Measurements from ENCODE around the gene CCR1.

The CCR1 gene

DNA sequence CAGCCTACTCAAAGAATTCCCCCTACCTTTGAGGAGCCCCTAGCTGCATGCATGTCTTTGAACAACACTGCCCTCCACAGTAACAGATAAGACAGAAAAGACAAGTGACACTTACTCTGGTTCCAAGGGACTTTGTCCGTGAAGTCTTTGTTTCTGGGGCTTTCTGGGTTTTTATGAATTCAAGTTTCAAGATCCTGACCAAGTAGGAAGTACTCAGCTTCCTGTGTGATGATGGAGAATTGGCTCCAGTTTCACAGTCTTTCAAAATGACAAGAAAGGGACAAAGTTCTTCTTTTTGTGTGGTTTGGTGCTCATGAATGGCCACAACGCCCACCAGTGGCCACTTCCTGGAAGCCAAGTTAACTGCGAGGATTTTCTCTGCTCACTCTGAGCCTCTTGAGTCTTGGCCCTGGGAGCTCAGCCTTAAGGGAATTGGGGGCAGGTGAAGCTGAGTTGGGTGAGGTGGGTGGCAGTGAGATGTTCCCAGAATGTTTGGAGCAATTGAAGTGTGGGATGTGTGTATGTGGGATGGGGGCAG, at the start of gene CCR1:
Gene CCR1 (minus strand): TSS at position 147 of the 538 bp plus-strand sequence. CDS start 4,000 bp downstream, outside the sequence.
- DNase-seq (ENCODE audit: low spot score): peak; percentile 24

- no peak for DNase-seq (ENCODE audit: low spot score)
Measured at GRCh38 chr3:46252980-46253379, 44.9 kb upstream of the CCR1 start.

- DNase-seq (ENCODE audit: low spot score): no peak
Measured at GRCh38 chr3:46245146-46245545, 37.0 kb upstream of the CCR1 start.

GRCh38 chr3:46243560-46243959, 35.4 kb upstream of the CCR1 start:
- DNase-seq (ENCODE audit: low spot score): no peak

- DNase-seq (ENCODE audit: low spot score): no peak
Measured at GRCh38 chr3:46242120-46242519, 34.0 kb upstream of the CCR1 start, which contains the start of gene CCR3. Gene CCR3, plus strand, starts transcription at chr3:46242460. Its CDS starts 22,699 bp downstream, at chr3:46265159.

- no peak for DNase-seq (ENCODE audit: low spot score)
Measured at GRCh38 chr3:46239952-46240351, 31.8 kb upstream of the CCR1 start.

- DNase-seq (ENCODE audit: low spot score): no peak
Measured at GRCh38 chr3:46239301-46239938, 31.3 kb upstream of the CCR1 start.

DNA sequence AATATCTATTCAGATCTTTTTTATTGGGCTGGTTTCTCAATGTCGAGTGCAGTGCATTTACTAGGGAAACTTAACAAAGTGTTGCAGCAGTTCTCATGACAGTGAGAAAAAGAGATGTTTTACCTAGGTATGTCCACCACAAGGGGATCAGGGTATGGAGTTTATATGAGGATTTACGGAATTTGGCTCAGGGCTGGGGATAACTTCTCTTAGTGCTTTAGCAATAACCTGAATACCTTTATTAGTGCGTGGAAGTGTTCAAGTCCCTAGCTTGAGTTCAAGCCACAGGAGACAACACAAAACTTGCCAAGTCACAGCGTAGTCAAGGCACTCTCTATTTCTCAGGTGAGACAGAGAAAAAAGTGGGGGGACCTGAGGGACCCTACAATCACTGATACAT, 30.3 kb upstream of the CCR1 start:
- no peak for DNase-seq (ENCODE audit: low spot score)

- DNase-seq (ENCODE audit: low spot score): no peak
Measured at GRCh38 chr3:46236294-46237054, 28.4 kb upstream of the CCR1 start.

GRCh38 chr3:46235425-46235824, 27.3 kb upstream of the CCR1 start:
- DNase-seq (ENCODE audit: low spot score): no peak

GRCh38 chr3:46233194-46233593, 25.1 kb upstream of the CCR1 start:
- DNase-seq (ENCODE audit: low spot score): no peak

DNA sequence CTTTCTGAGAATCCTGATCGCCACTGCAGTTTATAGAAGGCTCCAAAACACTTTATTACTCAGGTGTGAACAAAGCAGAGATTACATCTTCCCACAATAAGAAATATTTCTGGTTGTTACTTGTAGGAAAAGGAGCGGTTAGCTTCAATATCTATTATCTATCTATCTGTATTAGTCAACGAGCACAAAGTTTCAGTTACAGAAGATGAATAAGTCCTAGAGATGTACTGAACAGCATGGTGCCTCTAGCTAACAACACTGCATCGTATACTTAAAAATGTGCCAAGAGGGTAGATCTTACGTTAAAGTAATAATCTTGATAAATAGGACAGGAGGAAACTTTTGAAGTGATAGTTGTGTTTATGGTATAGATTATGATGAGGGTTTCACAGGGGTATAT, 23.2 kb upstream of the CCR1 start:
- no peak for DNase-seq (ENCODE audit: low spot score)

DNA sequence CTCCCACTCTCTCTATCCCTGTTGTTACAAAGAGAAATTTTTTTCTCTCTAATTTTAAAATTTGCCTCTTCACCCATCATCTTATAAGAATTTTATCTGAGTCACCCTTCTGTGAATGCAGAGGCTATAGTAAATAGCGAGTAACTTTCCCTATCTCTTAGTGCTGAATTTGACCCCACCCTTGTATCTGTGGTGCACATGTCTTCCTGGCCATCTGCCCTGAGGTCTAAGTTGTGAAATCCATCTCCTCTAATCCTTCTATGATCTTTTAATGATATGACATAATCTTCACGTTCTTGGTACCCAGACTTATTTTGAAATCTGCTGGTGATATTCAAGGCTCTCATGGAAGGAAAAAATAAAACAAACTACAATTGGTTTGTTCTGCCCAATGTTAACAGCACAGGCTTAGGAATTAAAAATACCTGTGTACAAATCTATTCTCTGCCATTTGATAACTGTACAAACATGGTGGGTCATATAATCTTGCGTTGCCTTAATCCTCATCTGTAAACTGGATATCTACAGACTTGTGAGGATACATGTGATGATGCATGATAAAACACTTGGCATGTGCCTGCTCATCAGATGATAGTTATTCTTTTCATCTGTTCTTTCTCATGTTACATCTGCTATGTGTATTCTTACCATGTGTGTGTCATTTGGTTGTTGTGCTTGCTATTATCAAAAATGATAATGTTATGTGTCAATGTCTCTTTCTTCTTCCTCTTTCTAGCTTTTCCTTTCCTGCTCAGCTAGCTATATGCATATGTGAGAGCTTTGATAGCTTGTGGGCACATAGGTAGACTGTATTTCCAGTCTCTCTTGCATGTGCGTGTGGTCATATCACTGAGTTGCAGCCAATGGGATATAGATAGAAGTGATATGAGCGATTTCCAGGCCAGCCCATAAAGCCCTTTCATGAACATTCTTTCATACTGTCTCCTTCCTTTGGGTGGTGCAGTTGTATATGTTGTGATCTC, 20.4 kb upstream of the CCR1 start:
- DNase-seq (ENCODE audit: low spot score): peak; percentile 65

- no peak for DNase-seq (ENCODE audit: low spot score)
Measured at GRCh38 chr3:46222435-46223161, 14.5 kb upstream of the CCR1 start.

GRCh38 chr3:46221938-46222337, 13.8 kb upstream of the CCR1 start:
- no peak for DNase-seq (ENCODE audit: low spot score)

DNA sequence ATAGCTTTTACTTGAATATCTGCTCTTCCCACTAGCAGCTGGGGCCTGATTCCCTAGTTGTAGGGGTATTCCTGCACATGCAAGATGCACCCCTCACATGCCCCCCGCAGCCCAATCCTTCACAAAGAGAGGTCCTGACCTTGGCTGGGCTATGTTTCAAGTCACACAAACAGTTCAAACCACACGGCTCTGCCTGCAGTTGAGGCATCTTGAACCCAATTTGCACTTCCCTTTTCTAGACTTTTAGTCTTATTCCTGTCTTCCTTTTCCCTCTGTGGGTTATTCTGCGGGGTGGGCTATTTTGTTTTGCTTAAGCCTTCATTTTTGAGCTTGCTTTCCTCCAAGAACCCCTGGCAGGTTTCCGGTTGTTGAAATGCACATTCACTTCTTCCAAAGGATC, 13.3 kb upstream of the CCR1 start:
- DNase-seq (ENCODE audit: low spot score): no peak

- DNase-seq (ENCODE audit: low spot score): no peak
Measured at GRCh38 chr3:46218196-46218709, 10.1 kb upstream of the CCR1 start.

GRCh38 chr3:46215810-46216414, 7.8 kb upstream of the CCR1 start:
- DNase-seq (ENCODE audit: low spot score): no peak

DNA sequence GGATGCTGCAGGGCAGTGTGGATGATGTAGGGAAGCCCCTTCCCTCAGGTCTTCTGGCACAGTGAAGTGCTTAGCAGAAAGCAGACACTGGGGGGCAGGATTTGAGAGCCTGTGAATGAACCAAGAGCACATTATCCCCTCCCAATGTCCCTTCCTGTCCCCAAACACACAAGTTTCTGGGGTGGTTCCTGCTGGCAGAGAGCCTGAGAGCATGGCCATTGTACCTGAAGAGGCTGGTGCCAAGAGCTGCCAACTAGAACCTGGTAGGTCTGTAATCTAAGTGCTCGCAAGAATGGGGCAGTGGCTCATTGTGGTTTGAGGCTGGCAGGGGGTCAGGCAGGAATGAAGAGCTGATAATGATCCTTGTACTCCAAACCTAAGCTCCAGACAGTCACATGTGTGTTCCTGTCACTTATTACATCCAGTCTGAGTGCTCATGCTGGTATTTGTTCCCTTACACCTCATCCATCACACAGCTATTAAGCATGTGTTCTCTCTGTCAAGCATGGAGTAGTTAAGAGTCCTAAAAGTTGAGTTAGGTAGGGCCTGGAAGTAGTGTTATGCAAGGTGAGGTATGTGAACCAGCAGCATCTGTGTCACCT, 6.7 kb upstream of the CCR1 start:
- DNase-seq (ENCODE audit: low spot score): no peak

- DNase-seq (ENCODE audit: low spot score): no peak
Measured at GRCh38 chr3:46213201-46213600, 5.1 kb upstream of the CCR1 start.

Data from AG08395 (cell line).